WERI-Rb-1 (cell line): ENCODE data around the gene TBCD.

Experiments used
- DNase-seq: peaks from one replicate; pipeline ENCODE4 v3.0.0-alpha.2; 2020
- H3K27ac ChIP-seq: fragments of 250-450 bp; sonication (Bioruptor Pico); 2 replicates; pipeline ENCODE4 v1.5.1; 2020; ENCODE audit warnings: mild to moderate bottlenecking, moderate library complexity
- H3K27me3 ChIP-seq: fragments of 250-450 bp; sonication (Bioruptor Pico); 2 replicates; pipeline ENCODE4 v1.5.1; 2021; ENCODE audit warnings: mild to moderate bottlenecking, low read depth, moderate library complexity; ENCODE audit not compliant: insufficient read depth, severe bottlenecking
- H3K36me3 ChIP-seq: fragments of 250-450 bp; sonication (Bioruptor Pico); 2 replicates; pipeline ENCODE4 v1.5.1; 2020; ENCODE audit warnings: mild to moderate bottlenecking, moderate library complexity
- H3K4me3 ChIP-seq: 2 replicates; pipeline ENCODE4 v1.5.1; 2011; ENCODE audit warnings: low read depth, mild to moderate bottlenecking, control low read depth, low read length
- H3K9me3 ChIP-seq: fragments of 250-450 bp; sonication (Bioruptor Pico); 2 replicates; pipeline ENCODE4 v1.5.1; 2021; ENCODE audit warnings: mild to moderate bottlenecking, moderate library complexity; ENCODE audit not compliant: severe bottlenecking
- TF ChIP-seq, protein P1 (sequence below): IDR thresholded peaks from 2 replicates; pipeline ENCODE4 v1.5.1; 2011; ENCODE audit warnings: low read depth, mild to moderate bottlenecking, control low read depth, inconsistent platforms, low read length

TBCD gene

DNA sequence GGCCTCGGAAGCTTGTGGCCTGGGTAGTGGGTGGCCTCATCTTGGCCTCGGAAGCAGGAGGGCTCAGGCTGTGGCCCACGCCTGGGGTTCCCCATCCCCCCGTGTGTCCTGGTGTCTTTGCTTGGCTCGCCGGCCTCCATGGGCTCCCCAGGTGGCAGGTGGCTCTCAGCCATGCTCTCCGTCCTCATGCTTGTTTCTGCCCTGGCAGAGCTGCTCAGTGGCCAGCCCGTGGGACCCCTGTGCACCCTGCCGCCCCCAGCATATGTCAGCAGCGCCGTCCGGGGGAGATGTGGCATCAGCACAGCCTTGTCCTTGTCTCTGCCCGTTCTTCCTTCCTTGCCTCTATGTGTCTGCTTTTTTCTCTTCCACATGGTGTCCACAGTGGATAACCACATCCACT is 38.5 kb downstream of the TBCD start:
- Histone ChIP-seq H3K4me3 (no peak overlapping the region), H3K36me3 (peaks cover 82% of the 10 kb centered on the region)
- no peak for DNase-seq

DNA sequence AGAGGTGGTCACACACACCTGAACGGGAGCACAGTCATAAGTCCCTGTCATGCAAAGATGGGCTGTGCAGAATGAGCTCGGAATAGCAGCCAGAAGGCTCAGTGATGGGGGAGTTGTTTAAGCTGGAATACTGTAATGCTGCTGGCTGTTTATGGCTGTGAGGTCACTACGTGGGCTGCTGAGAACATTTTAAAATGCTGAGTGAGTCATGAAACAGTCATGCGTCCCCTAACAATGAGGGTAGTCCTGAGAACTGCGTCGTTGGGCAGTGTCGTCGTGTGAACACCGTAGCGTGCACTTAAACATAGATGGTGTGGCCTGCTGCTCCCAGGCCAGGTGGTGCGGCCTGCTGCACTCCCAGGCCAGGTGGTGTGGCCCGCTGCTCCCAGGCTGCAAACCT is 39.7 kb downstream of the TBCD start:
- H3K36me3 ChIP-seq: peaks cover 86% of the 10 kb centered on the region
- TF ChIP-seq, protein P1, sequence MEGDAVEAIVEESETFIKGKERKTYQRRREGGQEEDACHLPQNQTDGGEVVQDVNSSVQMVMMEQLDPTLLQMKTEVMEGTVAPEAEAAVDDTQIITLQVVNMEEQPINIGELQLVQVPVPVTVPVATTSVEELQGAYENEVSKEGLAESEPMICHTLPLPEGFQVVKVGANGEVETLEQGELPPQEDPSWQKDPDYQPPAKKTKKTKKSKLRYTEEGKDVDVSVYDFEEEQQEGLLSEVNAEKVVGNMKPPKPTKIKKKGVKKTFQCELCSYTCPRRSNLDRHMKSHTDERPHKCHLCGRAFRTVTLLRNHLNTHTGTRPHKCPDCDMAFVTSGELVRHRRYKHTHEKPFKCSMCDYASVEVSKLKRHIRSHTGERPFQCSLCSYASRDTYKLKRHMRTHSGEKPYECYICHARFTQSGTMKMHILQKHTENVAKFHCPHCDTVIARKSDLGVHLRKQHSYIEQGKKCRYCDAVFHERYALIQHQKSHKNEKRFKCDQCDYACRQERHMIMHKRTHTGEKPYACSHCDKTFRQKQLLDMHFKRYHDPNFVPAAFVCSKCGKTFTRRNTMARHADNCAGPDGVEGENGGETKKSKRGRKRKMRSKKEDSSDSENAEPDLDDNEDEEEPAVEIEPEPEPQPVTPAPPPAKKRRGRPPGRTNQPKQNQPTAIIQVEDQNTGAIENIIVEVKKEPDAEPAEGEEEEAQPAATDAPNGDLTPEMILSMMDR: no peak

More for the DNA sequence above, 38.5 kb downstream of the TBCD start:
- peaks cover 2% of the 10 kb centered on the region for H3K9me3 ChIP-seq
- no peaks in the 10 kb centered on the region for H3K27me3 ChIP-seq
- no peak overlapping the region for H3K27ac ChIP-seq
- TF ChIP-seq, protein P1: no peak

DNA sequence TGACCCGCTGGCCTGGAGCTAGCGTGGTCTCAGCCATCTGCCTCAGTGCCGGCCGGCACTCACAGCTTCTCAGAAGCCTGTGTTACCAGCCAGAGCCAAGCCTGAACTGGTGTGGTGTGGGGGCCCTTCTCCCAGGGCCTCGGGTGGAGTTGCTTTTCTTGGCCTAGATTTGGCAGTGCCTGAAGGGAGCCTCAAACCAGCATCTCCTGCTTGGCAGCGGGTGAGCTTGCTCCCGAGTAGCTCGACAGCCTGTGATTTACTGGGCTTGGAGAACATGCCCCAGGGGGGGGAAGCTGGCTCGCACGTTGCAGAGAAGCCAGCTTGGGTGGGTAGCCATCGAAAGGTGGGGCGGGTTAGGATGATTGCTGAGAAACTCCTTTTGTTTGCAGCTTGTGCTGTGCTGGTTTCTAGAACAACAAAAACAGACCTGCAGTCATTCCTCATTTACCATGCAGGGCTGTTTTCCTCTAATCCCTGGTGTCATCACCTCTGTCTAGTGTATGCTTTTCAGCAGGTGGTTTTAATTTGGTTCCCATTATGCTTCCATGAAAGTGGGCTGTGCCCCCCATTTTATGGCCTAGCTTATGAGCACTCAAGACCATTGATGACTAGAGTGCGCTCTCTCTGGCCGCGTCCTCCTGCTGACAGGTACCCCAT is 42.2 kb downstream of the TBCD start:
- Histone ChIP-seq H3K36me3 (peaks cover 80% of the 10 kb centered on the region), H3K4me3 (no peak overlapping the region), H3K27ac (no peak overlapping the region), H3K27me3 (no peaks in the 10 kb centered on the region), H3K9me3 (peaks cover 2% of the 10 kb centered on the region)
- no peak for DNase-seq
- TF ChIP-seq, protein P1: no peak

More for the DNA sequence above, 39.7 kb downstream of the TBCD start:
- no peak overlapping the region for H3K27ac ChIP-seq
- no peak for DNase-seq
- peaks cover 2% of the 10 kb centered on the region for H3K9me3 ChIP-seq
- no peaks in the 10 kb centered on the region for H3K27me3 ChIP-seq
- H3K4me3 ChIP-seq: no peak overlapping the region

DNA sequence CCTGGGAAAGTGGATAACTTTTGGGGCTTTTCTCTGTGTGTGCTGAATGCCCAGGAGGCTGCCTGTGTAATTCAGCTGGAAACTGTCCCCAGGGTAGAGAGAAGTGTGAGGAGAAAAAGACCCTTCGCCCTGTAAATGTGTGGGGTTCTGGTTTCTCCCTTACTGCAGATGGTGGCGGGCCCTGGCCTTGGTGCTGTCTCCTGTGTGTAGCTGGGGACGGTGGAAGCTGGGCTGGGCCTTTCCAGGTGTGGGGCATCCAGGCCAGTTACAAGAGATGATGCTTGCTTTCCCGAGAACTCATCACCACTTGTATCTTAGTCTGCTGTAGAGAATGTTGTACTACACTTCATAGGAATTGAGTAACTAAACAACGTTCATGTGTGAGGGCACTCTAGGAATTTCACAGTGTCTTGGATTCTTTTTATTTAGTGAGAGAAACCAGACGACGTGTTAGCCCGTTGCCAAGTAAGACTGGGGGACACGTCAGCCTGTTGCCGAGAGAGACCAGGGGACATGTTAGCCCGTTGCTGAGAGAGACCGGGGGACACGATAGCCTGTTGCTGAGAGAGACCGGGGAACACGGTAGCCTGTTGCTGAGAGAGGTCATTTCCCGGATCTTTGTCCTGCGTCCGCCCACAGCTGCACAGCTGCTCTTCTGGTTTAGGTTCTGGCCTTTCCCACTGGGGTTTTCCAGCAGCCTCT is 43.1 kb downstream of the TBCD start:
- Histone ChIP-seq H3K9me3 (peaks cover under 1% of the 10 kb centered on the region), H3K4me3 (no peak overlapping the region), H3K27me3 (no peaks in the 10 kb centered on the region), H3K27ac (no peak overlapping the region), H3K36me3 (peaks cover 77% of the 10 kb centered on the region)
- TF ChIP-seq, protein P1: no peak
- DNase-seq: no peak

DNA sequence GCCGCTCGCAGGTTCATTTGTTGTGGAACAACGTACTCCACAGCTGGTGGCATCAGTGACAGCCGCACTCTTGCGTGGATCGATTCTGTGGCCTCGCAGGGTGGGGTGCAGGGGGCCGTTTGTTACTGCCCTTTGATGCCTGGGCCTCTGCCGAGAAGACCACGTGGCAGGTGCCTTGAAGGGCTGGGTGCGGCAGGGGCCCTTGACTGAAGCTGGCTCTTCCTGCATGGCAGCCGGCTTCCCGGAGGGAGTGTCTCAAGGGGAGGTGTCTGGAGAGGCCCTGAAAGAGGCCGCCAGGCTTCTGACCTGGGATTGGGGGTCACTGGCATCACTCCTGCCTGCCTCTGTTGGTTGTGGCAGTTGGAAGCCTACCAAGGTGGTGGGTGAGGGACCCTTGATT is 43.8 kb downstream of the TBCD start:
- DNase-seq: no peak
- Histone ChIP-seq H3K4me3 (no peak overlapping the region), H3K9me3 (peaks cover 2% of the 10 kb centered on the region), H3K27ac (no peak overlapping the region), H3K36me3 (peaks cover 77% of the 10 kb centered on the region), H3K27me3 (no peaks in the 10 kb centered on the region)
- TF ChIP-seq, protein P1: no peak
